GM12891 (cell line): ENCODE data around the gene ABCG1.

Source experiments
- DNase-seq: peaks from one replicate; pipeline ENCODE4 v3.0.0; 2011; ENCODE audit warnings: low spot score; ENCODE audit not compliant: insufficient read length
- FAIRE-seq: peaks from 2 replicates; lab custom pipeline; 2011; peaks lifted over from hg19 to GRCh38; lab: Jason Lieb, UNC
- PAX5 ChIP-seq: IDR thresholded peaks from 2 replicates; pipeline ENCODE4 v1.6.1; 2011; ENCODE audit warnings: low read length, moderate library complexity, mild to moderate bottlenecking; ENCODE audit not compliant: insufficient read depth, severe bottlenecking
- POLR2A ChIP-seq: IDR thresholded peaks from 2 replicates; pipeline ENCODE4 v1.6.1; 2011; ENCODE audit warnings: low read depth, low read length, control low read depth
- POLR2AphosphoS5 ChIP-seq: IDR thresholded peaks from 2 replicates; pipeline ENCODE4 v1.6.1; 2011; ENCODE audit warnings: low read depth, low read length, control low read depth
- POU2F2 ChIP-seq: IDR thresholded peaks from 2 replicates; pipeline ENCODE4 v1.6.1; 2011; ENCODE audit warnings: low read depth, mild to moderate bottlenecking, control low read depth, low read length, moderate library complexity
- SPI1 ChIP-seq: IDR thresholded peaks from 2 replicates; pipeline ENCODE4 v1.6.1; 2011; ENCODE audit warnings: low read depth, low read length, control low read depth
- TAF1 ChIP-seq: IDR thresholded peaks from 2 replicates; pipeline ENCODE4 v1.6.1; 2011; ENCODE audit warnings: low read depth, low read length, control low read depth

The ABCG1 gene

GRCh38 chr21:42182713-42183371, 36.1 kb upstream of the ABCG1 start:
- FAIRE-seq (no peak), DNase-seq (no peak)
- no peak for TF ChIP-seq POU2F2
- TF ChIP-seq POLR2A = no peak
- no peak for TF ChIP-seq TAF1
- no peak for TF ChIP-seq SPI1
- no peak for TF ChIP-seq PAX5
- TF ChIP-seq POLR2AphosphoS5 = no peak

- DNase-seq (no peak), FAIRE-seq (peak; percentile 88)
- no peak for TF ChIP-seq SPI1
Observed at GRCh38 chr21:42183374-42184266, 35.3 kb upstream of the ABCG1 start.

GRCh38 chr21:42186591-42186990, 32.3 kb upstream of the ABCG1 start:
- FAIRE-seq = no peak
- no peak for TF ChIP-seq PAX5
- DNase-seq = no peak

GRCh38 chr21:42187976-42188653, 30.8 kb upstream of the ABCG1 start:
- peak; percentile 92 for FAIRE-seq
- peak; percentile 73 for DNase-seq
- no peak for TF ChIP-seq PAX5
- TF ChIP-seq POLR2AphosphoS5 = 0 out of 2 replicates have a peak, but pooled peaks have one; percentile 51
- TF ChIP-seq POLR2A = peak; percentile 48; the same call in 1 of the 2 replicates
- no peak for TF ChIP-seq POU2F2
- peak; percentile 71 for TF ChIP-seq SPI1
- peak; percentile 56; the same call in 1 of the 2 replicates for TF ChIP-seq TAF1

- no peak for DNase-seq
- TF ChIP-seq POU2F2 (no peak), SPI1 (no peak)
Observed at GRCh38 chr21:42188663-42189062, 30.3 kb upstream of the ABCG1 start.

GRCh38 chr21:42189431-42189830, 29.5 kb upstream of the ABCG1 start:
- no peak for DNase-seq
- TF ChIP-seq POLR2A (no peak), PAX5 (no peak), POU2F2 (no peak), POLR2AphosphoS5 (no peak), TAF1 (no peak), SPI1 (no peak)
- no peak for FAIRE-seq

More at GRCh38 chr21:42188663-42189062, 30.3 kb upstream of the ABCG1 start:
- FAIRE-seq = no peak

- DNase-seq (no peak), FAIRE-seq (no peak)
Observed at GRCh38 chr21:42189860-42190485, 29.0 kb upstream of the ABCG1 start.

GRCh38 chr21:42190486-42190863, 28.5 kb upstream of the ABCG1 start:
- TF ChIP-seq SPI1 (no peak), POLR2A (no peak), POLR2AphosphoS5 (no peak), POU2F2 (no peak), PAX5 (no peak)
- no peak for DNase-seq
- no peak for FAIRE-seq

More at GRCh38 chr21:42189860-42190485, 29.0 kb upstream of the ABCG1 start:
- TF ChIP-seq SPI1 = no peak
- no peak for TF ChIP-seq POLR2A
- TF ChIP-seq TAF1 = no peak
- TF ChIP-seq POU2F2 = no peak
- no peak for TF ChIP-seq PAX5
- no peak for TF ChIP-seq POLR2AphosphoS5

GRCh38 chr21:42191064-42191463, 27.9 kb upstream of the ABCG1 start:
- FAIRE-seq (no peak), DNase-seq (no peak)
- TF ChIP-seq PAX5 = no peak
- no peak for TF ChIP-seq TAF1
- TF ChIP-seq POLR2A = no peak
- TF ChIP-seq POU2F2 = no peak
- TF ChIP-seq SPI1 = no peak
